ENCODE results near the gene NEURL1B. TPM values are rescaled to one million over a fixed set of nuclear protein-coding genes. Genes with fewer than 3 reads are reported as not detected.

The NEURL1B gene
- total RNA-seq, 2 experiments from 2014 or later = 0.32 to 0.57 TPM

DNA sequence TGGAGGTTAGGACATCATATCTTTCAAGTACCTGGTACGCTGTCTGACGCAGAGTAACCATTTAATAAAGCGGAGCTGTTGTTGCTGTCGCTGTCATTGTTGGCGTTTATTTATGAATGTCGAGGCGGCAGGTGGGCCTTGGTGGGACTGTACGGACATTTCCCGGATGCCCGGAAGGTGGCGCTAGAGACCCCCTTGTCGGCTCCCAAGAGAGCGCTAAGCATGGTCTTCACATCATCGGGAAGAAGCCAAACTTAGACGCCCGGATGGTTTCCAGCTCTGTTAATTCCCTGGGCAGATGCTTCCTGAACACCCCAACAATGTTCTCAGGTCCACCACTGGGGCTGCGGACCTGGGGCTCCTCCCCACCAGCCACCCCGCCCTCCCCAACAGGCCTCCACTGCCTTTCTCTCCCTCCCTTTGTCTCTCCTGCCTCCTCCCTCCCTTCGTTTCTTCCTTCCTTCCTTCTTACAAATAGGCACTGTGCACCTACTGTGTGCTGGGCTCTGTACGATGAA lies 75.8 kb downstream of the NEURL1B start:
- no peak overlapping the region for H3K27ac ChIP-seq (ENCODE audit: low read depth, low read length, poor library complexity, severe bottlenecking)
- no peak for TF ChIP-seq EZH2phosphoT487 (IDR thresholded peaks at IDR 0.05; ENCODE audit: borderline replicate concordance, low read depth, low read length)
- TF ChIP-seq, protein P1, sequence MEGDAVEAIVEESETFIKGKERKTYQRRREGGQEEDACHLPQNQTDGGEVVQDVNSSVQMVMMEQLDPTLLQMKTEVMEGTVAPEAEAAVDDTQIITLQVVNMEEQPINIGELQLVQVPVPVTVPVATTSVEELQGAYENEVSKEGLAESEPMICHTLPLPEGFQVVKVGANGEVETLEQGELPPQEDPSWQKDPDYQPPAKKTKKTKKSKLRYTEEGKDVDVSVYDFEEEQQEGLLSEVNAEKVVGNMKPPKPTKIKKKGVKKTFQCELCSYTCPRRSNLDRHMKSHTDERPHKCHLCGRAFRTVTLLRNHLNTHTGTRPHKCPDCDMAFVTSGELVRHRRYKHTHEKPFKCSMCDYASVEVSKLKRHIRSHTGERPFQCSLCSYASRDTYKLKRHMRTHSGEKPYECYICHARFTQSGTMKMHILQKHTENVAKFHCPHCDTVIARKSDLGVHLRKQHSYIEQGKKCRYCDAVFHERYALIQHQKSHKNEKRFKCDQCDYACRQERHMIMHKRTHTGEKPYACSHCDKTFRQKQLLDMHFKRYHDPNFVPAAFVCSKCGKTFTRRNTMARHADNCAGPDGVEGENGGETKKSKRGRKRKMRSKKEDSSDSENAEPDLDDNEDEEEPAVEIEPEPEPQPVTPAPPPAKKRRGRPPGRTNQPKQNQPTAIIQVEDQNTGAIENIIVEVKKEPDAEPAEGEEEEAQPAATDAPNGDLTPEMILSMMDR (conservative IDR thresholded peaks at IDR 0.05; ENCODE audit: low read length) = peak; percentile 94
- no peaks in the 10 kb centered on the region for H3K36me3 ChIP-seq (ENCODE audit: insufficient read depth, low read length)
- no peak overlapping the region for H3K4me2 ChIP-seq (ENCODE audit: low read length)
- H3K9me3 ChIP-seq (ENCODE audit: low read length) = no peaks in the 10 kb centered on the region
- no peak overlapping the region for H3K4me3 ChIP-seq (ENCODE audit: low read depth, low read length, poor library complexity, severe bottlenecking)
- DNase-seq (ENCODE audit: low spot score) = peak; percentile 66
- no peaks in the 10 kb centered on the region for H3K9me2 ChIP-seq (ENCODE audit: insufficient read depth, low read length)
- H4K20me1 ChIP-seq (ENCODE audit: insufficient read depth, low read length) = no peaks in the 10 kb centered on the region
- ChIA-PET CTCF (ENCODE audit: unreplicated experiment) (interaction anchor here (1.4 kb wide), 1 partner anchor 216 kb away, joined by 6 read pairs; no protein-coding TSS in a partner anchor), POLR2A (interaction anchor here (0.6 to 1.0 kb wide), 3 partner anchors 48 to 217 kb away, joined by 3 to 5 read pairs (median 4); no protein-coding TSS in a partner anchor)
- 0 out of 2 replicates have a peak overlapping the region, but pooled peaks have one; percentile 25 for H2AFZ ChIP-seq (ENCODE audit: low read length)
- intact Hi-C loops (cut with micrococcal nuclease; ENCODE audit: unreplicated experiment) = loop anchor here (1.0 to 10.0 kb wide), 4 partner anchors 118 to 215 kb away; partner anchors contain the start of gene ERGIC1
- no peaks in the 10 kb centered on the region for H3K79me2 ChIP-seq (ENCODE audit: insufficient read depth, low read depth, low read length)
- no TSS peak for BruUV-seq (replicated peaks)
- no peaks in the 10 kb centered on the region for H3K4me1 ChIP-seq (ENCODE audit: insufficient read depth, low read length, poor library complexity, severe bottlenecking)

DNA sequence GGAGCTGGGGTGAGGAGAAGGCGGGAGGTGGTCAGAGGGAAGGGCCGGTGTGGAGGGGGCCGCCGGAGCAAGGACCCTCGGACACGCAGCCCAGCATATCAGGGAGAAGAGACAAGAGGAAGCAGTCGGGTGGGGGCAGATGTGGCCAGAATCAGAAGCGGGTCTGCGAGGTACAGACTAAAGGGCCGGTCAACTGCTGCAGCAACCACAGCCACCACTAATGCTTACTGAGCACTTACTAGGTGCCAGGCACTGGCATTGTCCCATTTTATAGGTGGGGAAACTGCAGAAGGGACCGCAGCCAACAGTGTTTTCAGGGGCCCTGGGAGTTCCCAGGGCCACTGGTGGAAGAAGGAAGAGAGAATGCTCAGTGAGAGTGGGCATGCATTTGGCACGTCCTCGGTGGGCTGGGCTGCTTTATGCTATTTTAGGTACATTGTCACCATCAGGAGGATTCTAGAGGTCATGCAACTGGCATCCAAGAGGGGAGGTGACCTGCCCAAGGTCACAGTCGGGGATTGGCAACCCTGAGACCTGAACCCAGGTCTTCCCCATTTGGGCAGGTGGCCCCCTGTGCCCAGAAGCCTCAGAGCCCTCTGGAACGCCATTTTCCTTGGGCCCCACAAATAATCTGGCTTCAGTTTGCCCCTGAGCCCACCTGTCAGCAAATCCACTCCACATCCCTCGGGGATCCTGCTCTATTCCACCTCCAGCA lies 76.6 kb downstream of the NEURL1B start:
- H3K4me1 ChIP-seq (ENCODE audit: insufficient read depth, low read length, poor library complexity, severe bottlenecking) = no peaks in the 10 kb centered on the region
- POLR2A ChIA-PET = no interaction called here
- no peak overlapping the region for H2AFZ ChIP-seq (ENCODE audit: low read length)
- H3K36me3 ChIP-seq (ENCODE audit: insufficient read depth, low read length) = no peaks in the 10 kb centered on the region
- no peaks in the 10 kb centered on the region for H3K79me2 ChIP-seq (ENCODE audit: insufficient read depth, low read depth, low read length)
- no TSS peak for BruUV-seq (replicated peaks)
- H3K9me3 ChIP-seq (ENCODE audit: low read length) = no peaks in the 10 kb centered on the region
- CTCF ChIA-PET (ENCODE audit: unreplicated experiment) = interaction anchor here (1.4 kb wide), 1 partner anchor 216 kb away, joined by 6 read pairs; no protein-coding TSS in a partner anchor
- no peak for DNase-seq (ENCODE audit: low spot score)
- no peak overlapping the region for H3K27ac ChIP-seq (ENCODE audit: low read depth, low read length, poor library complexity, severe bottlenecking)
- intact Hi-C loops (cut with micrococcal nuclease; ENCODE audit: unreplicated experiment) = loop anchor here (1.0 to 10.0 kb wide), 4 partner anchors 117 to 215 kb away; partner anchors contain the start of gene ERGIC1
- H4K20me1 ChIP-seq (ENCODE audit: insufficient read depth, low read length) = no peaks in the 10 kb centered on the region
- H3K9me2 ChIP-seq (ENCODE audit: insufficient read depth, low read length) = no peaks in the 10 kb centered on the region
- H3K4me3 ChIP-seq (ENCODE audit: low read depth, low read length, poor library complexity, severe bottlenecking) = no peak overlapping the region
- TF ChIP-seq, protein P1 (conservative IDR thresholded peaks at IDR 0.05; ENCODE audit: low read length) = no peak
- no peak for TF ChIP-seq EZH2phosphoT487 (IDR thresholded peaks at IDR 0.05; ENCODE audit: borderline replicate concordance, low read depth, low read length)
- H3K4me2 ChIP-seq (ENCODE audit: low read length) = no peak overlapping the region
